ENCODE results near the gene SH3PXD2A.
A peak's percentile ranks its signal among the peaks of the same experiment; 100 is the strongest.

SH3PXD2A gene, protein sequence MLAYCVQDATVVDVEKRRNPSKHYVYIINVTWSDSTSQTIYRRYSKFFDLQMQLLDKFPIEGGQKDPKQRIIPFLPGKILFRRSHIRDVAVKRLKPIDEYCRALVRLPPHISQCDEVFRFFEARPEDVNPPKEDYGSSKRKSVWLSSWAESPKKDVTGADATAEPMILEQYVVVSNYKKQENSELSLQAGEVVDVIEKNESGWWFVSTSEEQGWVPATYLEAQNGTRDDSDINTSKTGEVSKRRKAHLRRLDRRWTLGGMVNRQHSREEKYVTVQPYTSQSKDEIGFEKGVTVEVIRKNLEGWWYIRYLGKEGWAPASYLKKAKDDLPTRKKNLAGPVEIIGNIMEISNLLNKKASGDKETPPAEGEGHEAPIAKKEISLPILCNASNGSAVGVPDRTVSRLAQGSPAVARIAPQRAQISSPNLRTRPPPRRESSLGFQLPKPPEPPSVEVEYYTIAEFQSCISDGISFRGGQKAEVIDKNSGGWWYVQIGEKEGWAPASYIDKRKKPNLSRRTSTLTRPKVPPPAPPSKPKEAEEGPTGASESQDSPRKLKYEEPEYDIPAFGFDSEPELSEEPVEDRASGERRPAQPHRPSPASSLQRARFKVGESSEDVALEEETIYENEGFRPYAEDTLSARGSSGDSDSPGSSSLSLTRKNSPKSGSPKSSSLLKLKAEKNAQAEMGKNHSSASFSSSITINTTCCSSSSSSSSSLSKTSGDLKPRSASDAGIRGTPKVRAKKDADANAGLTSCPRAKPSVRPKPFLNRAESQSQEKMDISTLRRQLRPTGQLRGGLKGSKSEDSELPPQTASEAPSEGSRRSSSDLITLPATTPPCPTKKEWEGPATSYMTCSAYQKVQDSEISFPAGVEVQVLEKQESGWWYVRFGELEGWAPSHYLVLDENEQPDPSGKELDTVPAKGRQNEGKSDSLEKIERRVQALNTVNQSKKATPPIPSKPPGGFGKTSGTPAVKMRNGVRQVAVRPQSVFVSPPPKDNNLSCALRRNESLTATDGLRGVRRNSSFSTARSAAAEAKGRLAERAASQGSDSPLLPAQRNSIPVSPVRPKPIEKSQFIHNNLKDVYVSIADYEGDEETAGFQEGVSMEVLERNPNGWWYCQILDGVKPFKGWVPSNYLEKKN

DNA sequence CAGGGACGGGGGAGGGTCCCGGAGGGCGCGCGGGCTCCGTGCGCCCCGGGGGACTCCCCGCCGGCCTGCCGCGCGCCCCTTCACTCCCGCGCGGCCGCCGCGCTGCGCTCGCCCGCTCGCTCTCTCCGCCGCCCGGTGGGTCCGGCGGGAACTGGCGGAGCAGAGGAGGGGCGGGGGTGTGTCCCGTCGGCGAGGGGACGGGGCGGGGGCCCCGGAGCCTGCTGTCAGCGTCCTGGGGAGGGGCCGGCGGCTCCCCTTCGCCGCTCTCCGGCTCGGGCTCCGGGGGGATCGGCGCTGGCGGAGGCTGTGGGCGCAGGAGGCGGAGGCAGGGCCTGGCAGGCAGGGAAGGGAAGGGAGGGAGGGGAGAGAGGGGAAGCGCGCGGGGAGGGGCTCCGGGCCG is at the start of gene SH3PXD2A:
SH3PXD2A (minus strand) TSS at position 153 of the 400 bp plus-strand sequence. CDS start 310 bp downstream, outside the sequence.
- no peak for DNase-seq

DNA sequence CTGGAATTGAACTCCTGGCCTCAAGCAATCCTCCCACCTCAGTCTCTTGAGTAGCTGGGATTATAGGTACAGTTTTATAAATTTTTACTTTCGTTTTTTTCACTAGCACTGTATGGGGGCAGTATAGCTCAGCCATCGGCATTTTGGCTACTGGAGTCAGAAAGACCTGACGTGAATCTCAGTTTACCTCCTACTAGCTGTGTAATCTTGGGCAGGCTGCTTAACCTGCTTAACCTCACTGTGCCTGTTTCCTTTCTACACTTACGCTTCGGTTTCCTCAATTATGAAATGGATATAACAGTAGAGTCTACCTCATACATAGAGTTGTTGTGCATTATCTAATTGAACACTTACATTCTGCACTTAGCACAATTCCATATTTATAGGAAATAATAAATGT is 45.9 kb upstream of the SH3PXD2A start:
- DNase-seq = no peak

DNA sequence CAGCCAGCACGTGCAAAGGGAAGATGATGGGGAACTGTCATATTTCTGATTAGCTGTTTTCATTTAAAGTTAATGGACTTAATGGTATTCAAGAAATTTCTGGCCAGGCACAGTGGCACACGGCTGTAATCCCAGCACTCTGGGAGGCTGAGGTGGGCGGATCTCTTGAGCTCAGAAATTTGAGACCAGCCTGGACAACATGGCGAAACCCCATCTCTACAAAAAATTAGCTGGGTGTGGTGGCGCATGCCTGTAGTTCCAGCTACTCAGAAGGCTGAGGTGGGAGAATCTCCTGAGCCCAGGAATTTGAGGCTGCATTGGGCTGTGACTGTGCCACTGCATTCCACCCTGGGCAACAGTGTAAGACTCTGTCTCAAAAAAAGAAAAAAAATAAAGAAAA is 43.9 kb upstream of the SH3PXD2A start:
- no peak for DNase-seq

DNA sequence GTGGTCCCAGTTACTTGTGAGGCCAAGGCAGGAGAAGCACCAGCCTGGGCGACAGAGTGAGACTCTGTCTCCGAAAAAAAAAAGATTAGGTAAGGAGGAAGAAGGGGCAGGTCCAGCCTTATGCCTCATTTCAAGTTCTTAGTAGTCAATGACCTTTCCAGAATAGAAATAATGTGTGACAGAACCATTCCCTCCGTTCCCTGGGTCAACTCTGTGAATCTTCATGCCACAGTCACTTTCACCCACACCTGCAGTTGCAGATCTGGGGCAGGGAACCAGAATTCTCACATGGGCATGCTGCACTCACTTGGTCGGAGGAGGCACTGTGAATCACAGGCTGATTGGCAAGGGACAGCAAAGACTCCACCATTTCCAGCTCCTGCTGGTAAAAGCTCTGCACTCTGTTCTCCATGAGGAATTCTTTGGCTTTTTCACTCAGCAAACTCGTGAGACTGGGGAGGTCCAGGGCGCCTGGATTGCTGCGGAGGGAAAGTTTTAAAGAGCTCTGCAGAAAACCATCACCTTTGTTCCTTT is 41.9 kb upstream of the SH3PXD2A start:
- DNase-seq = no peak

DNA sequence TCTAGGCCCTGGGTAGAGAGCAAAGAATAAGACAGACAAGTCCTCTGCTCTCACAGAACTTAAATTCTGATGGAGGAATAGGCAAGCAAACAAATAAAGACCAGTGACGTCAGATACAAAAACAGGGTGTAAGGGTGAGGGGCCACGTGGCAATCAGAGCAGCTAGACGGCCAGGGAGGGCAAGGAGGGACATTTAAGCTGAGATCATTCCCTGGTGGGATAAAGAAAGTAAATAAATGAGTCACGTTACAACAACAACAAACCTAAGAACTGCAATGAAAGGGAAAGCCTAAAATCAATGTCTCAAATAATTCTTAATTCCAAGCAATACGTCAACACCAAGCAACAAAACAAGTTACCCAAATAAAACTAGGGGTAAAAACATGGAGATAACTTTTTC is 40.8 kb upstream of the SH3PXD2A start:
- DNase-seq = no peak

DNA sequence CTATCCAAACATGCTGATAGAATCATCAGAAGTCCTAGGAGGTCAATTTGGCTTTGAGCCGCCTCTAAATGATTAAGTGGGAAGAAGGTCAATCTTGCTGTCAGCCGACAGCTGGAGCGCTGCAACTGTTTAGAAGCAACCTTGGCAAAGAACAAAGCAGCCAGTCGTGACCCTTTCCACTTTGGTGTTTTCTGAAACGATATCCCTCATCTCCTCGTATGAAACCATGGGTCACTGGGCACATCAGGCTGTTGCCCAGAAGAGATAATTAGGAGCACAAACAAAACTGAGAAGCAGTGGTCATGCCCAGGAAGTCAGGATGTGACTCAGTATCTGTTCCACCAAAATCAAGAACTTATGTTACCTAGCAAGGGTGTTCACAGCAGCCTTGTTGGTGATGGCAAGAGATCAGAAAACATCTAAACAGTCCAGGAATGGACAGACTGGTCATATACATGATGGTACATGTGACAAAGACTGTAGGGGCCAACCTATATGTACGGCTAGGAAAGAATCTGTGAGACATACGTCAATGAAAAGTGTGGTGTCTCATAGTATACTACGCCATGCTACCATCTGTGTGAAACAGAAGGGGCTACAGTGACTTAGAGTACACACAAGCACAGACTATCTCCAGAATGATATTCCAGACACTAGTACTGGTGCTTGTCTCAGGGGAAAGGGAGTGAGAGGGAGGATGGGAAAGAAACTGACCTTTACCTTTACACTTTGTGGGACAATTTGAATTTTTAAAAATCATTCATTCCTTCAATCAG is 40.2 kb upstream of the SH3PXD2A start:
- DNase-seq = no peak

DNA sequence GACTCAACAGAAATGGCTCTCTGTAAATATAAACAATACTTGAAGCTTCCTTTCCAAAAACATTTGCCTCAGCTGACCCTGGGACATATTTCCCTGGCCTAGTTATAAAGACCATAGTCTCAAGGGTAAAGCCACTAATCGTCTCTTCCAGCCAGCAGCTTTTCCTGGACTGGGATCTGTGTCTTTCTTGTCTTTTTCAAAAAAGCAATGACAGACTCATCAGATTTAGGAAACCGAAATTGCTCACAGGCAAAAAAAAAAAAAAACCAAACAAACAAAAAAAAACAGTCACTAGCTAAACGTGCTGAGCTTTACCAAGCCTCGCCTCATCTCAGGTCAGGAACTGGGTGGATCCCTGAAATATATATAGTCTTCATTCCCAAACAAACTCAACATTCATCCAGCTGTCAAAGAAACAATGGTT is 39.1 kb upstream of the SH3PXD2A start:
- no peak for DNase-seq

DNA sequence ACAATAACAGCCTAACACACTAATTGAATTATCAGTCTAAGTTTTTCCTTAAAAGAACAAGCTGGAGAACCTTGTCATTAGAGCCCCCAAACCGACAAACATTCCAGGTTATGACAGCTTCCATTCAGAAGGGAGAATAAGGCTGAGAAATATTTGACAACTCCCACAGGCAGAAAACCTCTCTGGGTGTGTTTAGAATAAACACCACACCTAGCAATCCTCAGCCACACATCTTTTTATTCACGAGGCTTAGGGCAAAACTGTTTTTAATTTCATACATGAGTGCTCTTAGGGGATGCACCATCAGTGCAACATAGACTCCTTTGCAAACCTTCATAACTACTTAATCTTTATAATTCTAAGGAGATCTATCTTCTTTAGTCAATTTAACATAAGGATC is 38.4 kb upstream of the SH3PXD2A start:
- no peak for DNase-seq

DNA sequence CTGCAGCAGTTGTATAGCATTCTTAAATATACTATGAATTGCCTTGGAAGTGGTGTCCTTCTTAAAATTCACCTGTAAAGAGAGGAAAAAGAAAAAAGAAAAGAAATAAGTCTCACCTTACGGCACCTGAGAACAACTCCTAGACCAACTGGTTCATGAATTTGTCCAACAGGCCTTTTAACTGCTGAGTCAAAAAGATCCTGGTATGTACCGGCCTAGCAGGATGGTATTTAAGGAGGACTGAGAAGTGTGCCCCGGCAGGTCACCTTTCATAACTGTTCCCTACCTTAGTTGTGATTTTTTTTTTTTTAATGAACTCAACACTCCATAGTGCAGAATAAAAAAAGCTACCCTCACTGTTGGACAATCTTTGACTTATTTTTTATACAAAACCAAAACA is 36.8 kb upstream of the SH3PXD2A start:
- DNase-seq = no peak

DNA sequence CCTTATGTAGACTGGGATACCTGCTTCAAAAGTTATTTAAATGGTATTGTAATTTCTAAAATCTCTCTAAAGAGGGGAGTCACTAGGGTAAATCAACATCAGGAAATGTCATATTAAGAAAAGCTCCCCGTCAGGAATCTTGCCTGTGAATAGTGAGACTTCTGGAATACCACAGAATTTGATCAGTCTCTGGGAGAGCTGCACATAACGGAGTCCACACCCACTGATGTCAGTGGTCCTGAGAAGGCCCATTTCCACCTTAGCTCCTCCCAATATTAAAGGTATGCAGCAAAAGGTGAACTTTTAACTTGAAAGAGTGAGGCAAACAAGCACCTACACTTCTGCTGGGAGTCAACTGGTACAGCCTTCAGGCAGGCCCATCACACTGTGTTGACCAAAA is 35.3 kb upstream of the SH3PXD2A start:
- no peak for DNase-seq

DNA sequence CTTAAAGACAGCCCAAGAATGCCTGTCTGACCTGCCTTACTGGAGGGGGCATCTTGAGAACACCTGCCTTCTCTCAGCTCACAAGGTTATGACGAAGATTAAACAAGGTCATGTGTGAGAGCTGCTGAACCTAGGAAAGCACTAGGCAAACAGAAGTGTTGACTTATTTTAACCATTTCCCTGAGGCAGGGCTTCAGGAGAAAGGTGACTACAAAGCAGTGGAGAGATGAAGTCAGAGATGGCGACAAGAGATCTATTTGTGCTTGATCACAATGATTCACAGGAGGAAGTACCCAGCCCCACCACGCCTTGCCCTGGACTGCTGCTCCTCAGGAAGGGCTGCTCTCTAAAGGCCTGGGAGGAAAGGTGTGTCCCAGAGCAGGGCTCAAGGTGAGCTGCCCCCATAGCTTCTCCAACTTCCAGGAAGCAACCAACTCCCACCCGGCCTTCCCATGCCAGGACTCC is 34.9 kb upstream of the SH3PXD2A start:
- peak; percentile 8 for DNase-seq

DNA sequence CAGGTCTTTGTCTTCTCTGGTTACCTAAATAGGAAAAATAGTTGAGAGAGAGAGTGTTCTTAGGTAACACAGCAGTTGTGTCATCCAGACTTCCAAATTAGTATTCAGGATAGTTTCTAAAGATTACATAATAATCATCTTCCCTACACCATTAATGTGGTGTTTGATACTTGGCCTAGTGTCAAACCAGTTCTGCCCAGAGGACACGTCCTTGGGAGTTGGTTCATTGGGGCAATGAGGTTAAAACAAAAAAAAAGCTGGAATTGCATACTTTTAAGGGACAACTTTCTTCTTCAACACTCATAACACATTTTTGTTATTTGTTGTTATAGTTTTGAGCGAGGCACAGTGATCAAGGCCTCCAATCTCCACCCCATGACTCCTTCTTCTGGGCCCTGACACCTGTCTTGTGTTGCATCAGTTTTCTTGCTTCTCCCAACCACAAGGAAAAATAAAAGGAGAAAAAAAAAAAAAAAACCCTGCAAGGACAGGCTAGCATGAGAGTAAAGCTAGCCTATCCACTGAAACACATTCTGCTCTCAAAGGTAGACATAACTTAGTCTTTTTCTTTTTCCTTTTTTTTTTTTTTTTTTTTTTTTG is 33.8 kb upstream of the SH3PXD2A start:
- DNase-seq = no peak

DNA sequence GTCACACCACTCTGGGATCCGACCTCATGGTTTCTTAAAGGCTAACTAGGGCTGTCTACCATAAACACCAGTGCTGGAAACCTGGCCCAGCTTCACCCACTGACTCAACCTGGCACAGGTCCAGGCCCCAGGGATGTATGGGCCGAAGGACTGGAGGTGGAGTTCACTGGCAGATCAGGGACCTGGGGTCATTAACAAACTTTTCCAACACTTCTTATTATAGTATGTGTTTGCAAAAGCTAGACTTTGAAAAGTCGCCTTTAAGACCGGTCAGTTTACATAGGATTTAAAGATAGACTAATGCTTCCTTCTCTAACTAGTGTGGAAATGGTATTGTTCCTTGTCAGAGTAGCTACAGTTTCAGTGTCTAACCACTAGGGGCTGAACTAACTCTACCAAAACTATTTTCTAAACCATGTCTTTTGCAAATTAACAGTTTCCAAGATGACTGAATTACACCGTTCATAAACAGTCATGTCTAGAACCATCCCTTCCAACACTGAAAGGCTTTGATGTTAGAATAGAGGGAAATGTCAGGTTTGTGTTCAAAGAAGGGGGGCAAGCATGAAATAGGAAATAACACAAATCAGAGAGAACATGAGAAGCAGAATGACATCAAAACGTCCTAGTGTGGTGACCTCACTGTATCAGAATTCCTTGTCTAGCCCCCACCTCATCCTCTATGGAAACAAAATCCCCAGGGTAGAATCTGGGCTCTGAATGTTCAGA is 32.9 kb upstream of the SH3PXD2A start:
- DNase-seq = peak; percentile 41

DNA sequence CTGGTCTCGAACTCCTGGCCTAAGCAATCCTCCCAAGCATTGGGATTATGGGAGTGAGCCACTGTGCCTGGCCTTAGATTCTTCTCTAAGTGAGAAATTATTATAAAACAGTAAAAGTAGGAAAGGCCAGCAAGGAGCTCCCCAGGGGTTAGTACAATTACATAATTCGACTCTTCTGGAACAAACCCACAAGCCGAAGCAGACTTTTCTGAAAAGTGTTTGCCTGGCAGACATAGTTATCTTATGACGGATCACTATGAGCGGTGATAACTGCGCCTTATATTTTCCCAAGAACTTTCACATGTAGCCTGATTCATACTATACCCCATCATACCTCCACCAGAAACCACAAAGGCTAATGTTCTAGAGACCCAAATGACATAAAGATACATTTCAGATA is 30.2 kb upstream of the SH3PXD2A start:
- no peak for DNase-seq

DNA sequence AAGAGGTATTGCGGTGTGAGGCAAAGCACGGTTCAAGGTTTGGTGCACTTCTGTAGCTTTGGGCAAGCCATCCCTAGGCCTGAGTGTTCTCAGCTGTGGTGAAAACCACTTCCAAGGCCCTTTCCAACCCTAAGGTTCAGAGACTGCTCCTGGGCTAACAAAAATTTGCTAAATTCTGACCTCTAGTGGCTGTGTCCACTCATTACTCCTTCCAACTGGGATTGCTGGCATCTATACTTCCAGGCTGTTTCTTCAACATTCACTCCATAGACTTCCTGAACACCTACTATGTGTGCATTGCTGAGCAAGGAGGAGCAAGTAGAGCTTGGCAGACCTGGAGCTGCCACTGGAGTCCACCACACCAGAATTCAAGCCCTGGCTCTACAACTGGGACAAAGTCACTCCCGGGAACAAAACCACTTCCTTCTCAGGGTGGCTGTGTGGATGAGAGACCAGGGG is 29.3 kb upstream of the SH3PXD2A start:
- peak; percentile 17 for DNase-seq

DNA sequence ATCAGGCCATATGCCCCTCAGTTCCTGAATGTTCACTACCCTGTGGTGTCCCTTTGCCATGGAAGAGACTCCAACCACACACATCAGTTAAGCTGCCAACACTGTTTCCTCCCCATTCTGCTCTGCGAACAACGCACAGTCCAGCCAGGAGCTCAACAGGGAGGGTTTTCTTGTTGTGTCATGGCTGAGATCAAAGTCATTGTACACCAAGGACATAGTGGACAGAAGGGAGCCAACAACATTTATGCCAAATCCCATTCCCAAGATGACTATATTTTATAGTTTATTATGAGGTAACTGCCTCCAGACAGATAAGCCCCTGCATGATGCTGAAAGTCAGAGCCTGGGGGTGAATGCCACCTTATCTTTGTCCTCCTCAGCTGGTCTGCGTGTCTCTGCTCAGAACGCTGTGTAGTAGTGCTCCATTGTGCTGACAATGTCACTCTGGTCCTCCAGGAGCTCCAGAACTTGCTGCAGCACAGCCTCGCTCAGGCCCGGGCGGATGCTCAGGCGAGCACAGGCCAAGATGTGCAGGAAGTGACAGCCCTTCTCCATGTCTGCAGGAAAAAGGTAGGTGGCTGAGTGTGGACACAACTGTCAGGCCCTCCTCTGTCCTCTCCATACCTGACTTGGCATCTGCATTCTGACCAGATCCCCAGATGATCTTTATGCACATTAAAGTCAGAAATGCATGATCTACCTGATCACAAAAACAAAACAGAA is 27.1 kb upstream of the SH3PXD2A start:
- no peak for DNase-seq

DNA sequence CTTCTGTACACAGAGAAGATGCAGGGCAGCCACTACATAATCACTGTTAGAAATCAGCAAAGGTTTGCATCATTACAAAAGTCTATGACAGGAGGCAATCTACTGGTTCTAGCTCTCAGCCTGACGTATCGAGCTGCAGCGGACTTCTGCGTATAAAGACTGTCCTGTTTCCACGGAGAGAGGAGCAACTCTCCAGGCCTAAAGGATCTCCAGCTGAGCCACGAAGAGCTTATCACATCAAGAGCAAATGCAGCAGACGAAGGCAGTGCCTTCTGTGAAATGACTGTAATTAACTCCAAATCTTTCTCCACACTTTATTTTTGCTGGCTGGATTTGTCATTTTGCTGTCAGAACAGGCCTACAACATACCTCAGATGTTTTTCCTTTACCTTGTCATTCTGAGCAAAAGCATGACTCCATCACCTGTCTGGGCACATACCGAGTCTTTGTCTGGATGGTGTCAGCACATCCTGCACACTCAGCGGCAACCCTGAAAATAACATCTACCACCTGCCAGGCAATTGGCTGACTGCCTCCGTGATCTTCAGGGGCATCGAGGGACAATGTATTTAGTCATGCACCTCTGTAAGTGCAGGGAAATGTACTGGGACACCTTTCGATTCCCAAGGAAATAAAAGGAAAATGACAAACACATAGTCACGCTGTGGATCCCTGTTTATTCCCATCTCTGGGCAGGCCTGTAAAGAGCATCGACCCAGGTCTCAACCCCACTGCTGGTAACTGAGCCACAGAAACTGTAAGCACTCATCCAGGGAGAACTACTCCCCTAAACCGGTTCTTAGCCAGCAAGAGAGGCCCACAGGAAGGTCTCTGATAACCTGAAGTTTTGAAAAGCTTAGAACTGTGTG is 26.3 kb upstream of the SH3PXD2A start:
- peak; percentile 37 for DNase-seq

DNA sequence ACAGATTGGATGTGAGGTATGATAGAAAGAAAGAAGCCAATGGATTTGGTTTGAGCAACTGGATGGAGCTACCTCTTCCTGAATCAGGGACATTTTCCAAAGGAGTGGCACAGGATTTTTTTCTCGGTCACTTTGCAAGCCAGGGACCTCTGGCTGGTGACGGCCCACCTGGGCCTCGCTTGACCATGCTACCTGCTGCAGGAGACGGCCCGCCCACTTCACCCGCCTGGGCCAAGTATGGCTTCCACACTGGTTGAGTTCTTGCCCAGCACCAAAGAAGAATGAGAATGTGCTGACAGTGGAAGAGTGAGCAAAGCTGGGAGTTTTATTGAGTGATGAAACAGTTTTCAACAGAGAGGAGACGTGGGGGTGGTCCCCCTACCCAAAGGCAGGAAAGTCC is 24.5 kb upstream of the SH3PXD2A start:
- DNase-seq = no peak

DNA sequence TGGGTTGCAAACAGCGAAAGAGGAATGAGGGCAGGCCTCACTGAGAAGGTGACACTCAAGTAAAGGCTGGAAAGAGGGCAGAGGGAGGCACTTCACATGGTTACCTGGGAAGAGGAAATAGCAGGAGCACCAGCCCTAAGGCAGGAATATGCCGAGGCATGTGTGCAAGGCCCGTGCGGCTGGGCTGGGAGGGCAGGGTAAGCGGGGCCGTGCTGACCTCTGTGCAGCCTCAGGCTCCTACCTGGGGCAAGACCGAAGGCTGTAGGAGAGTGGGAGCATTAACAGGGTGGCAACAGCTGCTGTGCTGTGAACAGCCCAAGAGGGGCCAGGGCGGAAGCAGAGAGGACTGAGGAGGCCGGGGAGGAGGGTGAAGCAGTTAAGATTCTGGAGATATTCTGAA is 24.0 kb upstream of the SH3PXD2A start:
- DNase-seq = no peak
